ENCODE measurements around the gene NEK5. TPM values are rescaled to one million over a fixed set of nuclear protein-coding genes. Genes with fewer than 3 reads are reported as not detected.
"Not testable (repeated sequence)": the region's sequence is repeated elsewhere in the genome, so short reads cannot be mapped to it uniquely, and the experiment has no call there.

NEK5 gene
- total RNA-seq, 1 donor from 2014 or later: not detected

DNA sequence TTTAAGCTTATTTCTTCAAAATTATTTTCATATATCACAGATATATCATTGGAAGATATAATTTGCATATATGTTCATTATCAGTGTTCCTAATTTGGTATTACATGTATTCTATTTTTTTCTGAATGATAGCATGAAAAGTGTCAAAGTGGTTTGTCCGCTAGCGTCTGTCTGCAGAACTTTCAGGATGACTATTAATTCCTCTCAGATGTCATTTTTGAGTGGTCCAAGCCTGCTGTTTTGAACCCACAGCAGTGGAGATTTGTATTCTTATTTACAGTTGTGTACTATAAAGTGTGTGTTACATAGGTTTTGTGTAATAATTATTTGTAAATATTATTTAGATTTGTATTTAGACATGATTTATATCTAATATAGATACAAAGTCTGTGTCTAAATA is 95.8 kb downstream of the NEK5 start:
- no peak overlapping the region for H3K27ac ChIP-seq
- TF ChIP-seq, protein P1, sequence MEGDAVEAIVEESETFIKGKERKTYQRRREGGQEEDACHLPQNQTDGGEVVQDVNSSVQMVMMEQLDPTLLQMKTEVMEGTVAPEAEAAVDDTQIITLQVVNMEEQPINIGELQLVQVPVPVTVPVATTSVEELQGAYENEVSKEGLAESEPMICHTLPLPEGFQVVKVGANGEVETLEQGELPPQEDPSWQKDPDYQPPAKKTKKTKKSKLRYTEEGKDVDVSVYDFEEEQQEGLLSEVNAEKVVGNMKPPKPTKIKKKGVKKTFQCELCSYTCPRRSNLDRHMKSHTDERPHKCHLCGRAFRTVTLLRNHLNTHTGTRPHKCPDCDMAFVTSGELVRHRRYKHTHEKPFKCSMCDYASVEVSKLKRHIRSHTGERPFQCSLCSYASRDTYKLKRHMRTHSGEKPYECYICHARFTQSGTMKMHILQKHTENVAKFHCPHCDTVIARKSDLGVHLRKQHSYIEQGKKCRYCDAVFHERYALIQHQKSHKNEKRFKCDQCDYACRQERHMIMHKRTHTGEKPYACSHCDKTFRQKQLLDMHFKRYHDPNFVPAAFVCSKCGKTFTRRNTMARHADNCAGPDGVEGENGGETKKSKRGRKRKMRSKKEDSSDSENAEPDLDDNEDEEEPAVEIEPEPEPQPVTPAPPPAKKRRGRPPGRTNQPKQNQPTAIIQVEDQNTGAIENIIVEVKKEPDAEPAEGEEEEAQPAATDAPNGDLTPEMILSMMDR (IDR thresholded peaks at IDR 0.05): no peak
- H3K36me3 ChIP-seq: peaks cover 14 to 19% of the 10 kb centered on the region in 2 donors
- H3K27me3 ChIP-seq: no peaks in the 10 kb centered on the region
- peaks cover 0 to 16% of the 10 kb centered on the region in 2 donors for H3K9me3 ChIP-seq
- no peak overlapping the region for H3K4me3 ChIP-seq
- no peak for DNase-seq (ENCODE audit: low spot score in 2 of 2)
- intact Hi-C loops (cut with DNase I): no loop called here
- H3K4me1 ChIP-seq: no peaks in the 10 kb centered on the region

DNA sequence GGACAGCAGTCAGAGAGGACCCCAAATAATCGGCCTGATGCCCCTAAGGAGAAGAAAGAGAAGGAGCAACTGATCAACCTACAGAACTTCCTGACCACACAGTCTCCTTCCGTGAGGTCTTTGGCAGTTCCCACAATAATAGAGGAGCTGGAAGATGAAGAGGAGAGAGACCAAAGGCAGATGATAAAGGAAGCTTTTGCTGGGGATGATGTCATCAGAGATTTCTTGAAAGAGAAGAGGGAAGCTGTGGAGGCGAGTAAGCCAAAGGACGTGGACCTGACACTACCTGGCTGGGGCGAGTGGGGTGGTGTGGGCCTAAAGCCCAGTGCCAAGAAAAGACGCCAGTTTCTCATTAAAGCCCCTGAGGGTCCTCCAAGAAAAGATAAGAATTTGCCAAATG is 98.5 kb downstream of the NEK5 start:
- H3K4me1 ChIP-seq; intact Hi-C loops (cut with DNase I); DNase-seq (ENCODE audit: low spot score in 2 of 2); H3K4me3 ChIP-seq; H3K27ac ChIP-seq; H3K27me3 ChIP-seq: not testable (repeated sequence)
- peaks cover 31 to 41% of the 10 kb centered on the region in 2 donors for H3K36me3 ChIP-seq
- H3K9me3 ChIP-seq: peaks cover 6 to 16% of the 10 kb centered on the region in 2 donors

DNA sequence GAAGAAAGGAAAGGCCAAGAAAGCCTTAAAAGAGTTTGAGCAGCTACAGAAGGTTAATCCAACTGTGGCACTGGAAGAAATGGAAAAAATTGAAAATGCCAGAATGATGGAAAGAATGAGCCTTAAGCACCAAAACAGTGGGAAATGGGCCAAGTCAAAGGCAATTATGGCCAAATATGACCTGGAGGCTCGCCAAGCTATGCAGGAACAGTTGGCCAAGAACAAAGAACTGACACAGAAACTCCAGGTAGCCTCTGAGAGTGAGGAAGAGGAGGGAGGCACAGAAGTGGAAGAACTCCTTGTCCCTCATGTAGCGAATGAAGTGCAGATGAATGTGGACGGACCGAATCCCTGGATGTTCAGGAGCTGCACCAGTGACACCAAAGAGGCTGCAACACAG is 99.3 kb downstream of the NEK5 start:
- Histone ChIP-seq H3K27ac (no peak overlapping the region), H3K9me3 (peaks cover 6 to 16% of the 10 kb centered on the region in 2 donors), H3K4me3 (no peak overlapping the region), H3K4me1 (no peaks in the 10 kb centered on the region), H3K27me3 (no peaks in the 10 kb centered on the region), H3K36me3 (peaks cover 35 to 49% of the 10 kb centered on the region in 2 donors)
- intact Hi-C loops (cut with DNase I): no loop called here
- no peak for DNase-seq (ENCODE audit: low spot score in 2 of 2)
- TF ChIP-seq, protein P1 (IDR thresholded peaks at IDR 0.05): no peak

DNA sequence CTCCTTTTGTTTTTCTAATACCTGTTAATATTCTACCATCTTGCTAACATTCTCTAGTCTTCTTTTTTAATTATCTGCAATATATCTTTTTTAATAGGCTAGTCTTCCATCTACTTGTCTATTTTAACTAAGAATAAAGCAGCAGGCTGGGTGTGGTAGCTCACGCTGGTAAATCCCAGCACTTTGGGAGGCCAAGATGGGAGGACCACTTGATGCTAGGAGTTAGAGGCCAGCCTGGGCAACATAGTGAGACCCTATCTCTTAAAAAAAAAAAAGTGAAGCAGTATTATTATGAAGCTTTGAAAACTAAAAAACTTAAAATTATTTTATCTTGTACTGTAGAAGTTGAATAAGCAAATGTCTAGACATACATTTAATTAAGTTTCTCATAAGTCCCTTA is 101.0 kb downstream of the NEK5 start:
- H3K36me3 ChIP-seq: peaks cover 51 to 66% of the 10 kb centered on the region in 2 donors
- DNase-seq (ENCODE audit: low spot score in 2 of 2): no peak

DNA sequence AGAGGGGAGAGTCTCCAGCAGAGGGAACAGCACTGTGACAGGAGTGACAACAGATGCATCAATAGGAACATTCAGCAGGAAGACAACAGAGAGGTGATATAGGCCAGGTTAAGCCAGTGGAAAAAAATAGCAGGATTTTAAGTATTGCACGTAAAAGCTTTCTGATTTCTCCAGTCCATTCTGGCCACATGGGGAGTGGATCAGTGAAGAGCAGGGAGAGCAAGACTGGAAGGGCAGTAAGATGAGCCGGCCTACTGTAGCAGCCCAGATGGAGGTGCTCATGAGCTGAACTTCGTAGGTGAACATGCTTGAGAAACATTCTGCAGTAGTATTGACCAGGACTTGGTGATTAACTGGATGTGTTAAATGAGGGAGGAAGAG is 102.6 kb downstream of the NEK5 start:
- Histone ChIP-seq H3K4me3 (no peak overlapping the region), H3K9me3 (peaks cover 6 to 15% of the 10 kb centered on the region in 2 donors), H3K36me3 (peaks cover 65 to 82% of the 10 kb centered on the region in 2 donors), H3K4me1 (no peaks in the 10 kb centered on the region), H3K27me3 (no peaks in the 10 kb centered on the region), H3K27ac (no peak overlapping the region)
- no peak for DNase-seq (ENCODE audit: low spot score in 2 of 2)
- TF ChIP-seq, protein P1 (IDR thresholded peaks at IDR 0.05): no peak
- intact Hi-C loops (cut with DNase I): no loop called here

More for the DNA sequence above, 101.0 kb downstream of the NEK5 start:
- Histone ChIP-seq H3K9me3 (peaks cover 6 to 17% of the 10 kb centered on the region in 2 donors), H3K4me1 (no peaks in the 10 kb centered on the region), H3K27me3 (no peaks in the 10 kb centered on the region), H3K27ac (no peak overlapping the region), H3K4me3 (no peak overlapping the region)
- TF ChIP-seq, protein P1 (IDR thresholded peaks at IDR 0.05): no peak
- intact Hi-C loops (cut with DNase I): no loop called here

DNA sequence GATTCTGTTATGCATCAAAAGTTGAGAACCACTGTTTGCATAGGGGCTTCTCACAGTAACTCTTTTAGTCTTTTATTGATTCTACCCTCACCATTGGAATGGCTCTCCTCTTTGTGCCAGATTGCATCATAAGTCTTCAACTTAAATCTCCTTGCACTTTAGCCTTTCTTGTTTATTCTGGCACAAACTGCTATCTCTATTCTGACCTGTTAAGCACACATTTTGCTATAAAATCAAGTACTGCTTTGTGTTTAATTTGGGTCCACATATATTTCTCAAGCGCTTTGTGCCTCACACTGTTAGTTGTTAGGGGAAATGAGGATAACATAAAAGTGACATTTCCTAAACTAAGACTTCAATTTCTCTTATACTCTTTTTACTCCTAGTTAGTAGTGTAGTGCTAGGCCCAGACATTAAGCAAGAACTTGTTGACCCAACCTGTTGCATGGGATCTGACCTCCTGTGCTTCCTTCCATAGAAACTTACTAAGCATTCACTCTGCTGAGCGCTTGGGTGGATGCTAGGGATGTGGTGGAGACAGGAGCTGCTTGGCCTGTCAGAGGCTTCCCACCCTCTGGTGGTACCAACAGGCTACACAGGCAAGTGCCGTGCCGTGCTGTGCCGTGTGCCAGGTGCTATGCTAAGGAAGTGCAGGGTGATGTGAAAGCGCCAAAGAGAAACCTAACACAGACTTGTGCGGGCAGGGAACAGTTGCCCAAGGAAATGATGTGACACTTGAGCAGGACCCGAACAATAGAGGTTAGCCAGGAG is 103.2 kb downstream of the NEK5 start:
- no peaks in the 10 kb centered on the region for H3K27me3 ChIP-seq
- peaks cover 65 to 88% of the 10 kb centered on the region in 2 donors for H3K36me3 ChIP-seq
- intact Hi-C loops (cut with DNase I): no loop called here
- TF ChIP-seq, protein P1 (IDR thresholded peaks at IDR 0.05): no peak
- no peaks in the 10 kb centered on the region for H3K4me1 ChIP-seq
- no peak overlapping the region for H3K27ac ChIP-seq
- no peak for DNase-seq (ENCODE audit: low spot score in 2 of 2)
- H3K4me3 ChIP-seq: no peak overlapping the region
- H3K9me3 ChIP-seq: peaks cover 6 to 12% of the 10 kb centered on the region in 2 donors

Measured in ascending aorta (tissue), 2 donors.